Common myeloid progenitor, CD34-positive (primary cell): ENCODE measurements around the gene TBC1D10A.

Experiments
- CTCF ChIA-PET: fragments of 350-600 bp; sonication (Branson Sonifier 250); formaldehyde crosslinking; loops from one replicate; lab custom pipeline; 2021; ENCODE audit warnings: antibody characterized with exemption; lab: Charles Lee
- POLR2A ChIA-PET: fragments of 350-600 bp; sonication (Branson Sonifier 250); formaldehyde crosslinking; loops from one replicate; lab custom pipeline; 2021; ENCODE audit warnings: antibody characterized with exemption; lab: Charles Lee
- DNase-seq, 3 donors: peaks; one replicate each; pipeline versions ENCODE4 v3.0.0 to v3.0.0-alpha.2; 2013
- H3K27ac ChIP-seq, 2 experiments: 1 replicate in 1 of 2; 2 replicates in 1 of 2; pipeline ENCODE4 v1.7.0; 2013; ENCODE audit warnings: inconsistent platforms in 2 of 2, low read length in 2 of 2, mild to moderate bottlenecking in 2 of 2, low read depth in 1 of 2, moderate library complexity in 1 of 2; ENCODE audit not compliant: severe bottlenecking in 2 of 2, insufficient read depth in 1 of 2, poor library complexity in 1 of 2
- H3K27me3 ChIP-seq, 5 experiments: replicated peaks in 2 of 5; 1 replicate in 3 of 5; 2 replicates in 2 of 5; pipeline versions ENCODE4 v1.6.1 to v1.7.0; 2013; ENCODE audit warnings: low read length in 4 of 5, mild to moderate bottlenecking in 2 of 5, moderate library complexity in 2 of 5, inconsistent platforms in 1 of 5; ENCODE audit not compliant: insufficient read depth in 5 of 5, control insufficient read depth in 4 of 5
- H3K36me3 ChIP-seq, 4 experiments: 1 replicate in 2 of 4; 2 replicates in 2 of 4; pipeline versions ENCODE4 v1.6.1 to v1.7.0; 2013; ENCODE audit warnings: low read length in 3 of 4, control low read depth in 1 of 4, mild to moderate bottlenecking in 1 of 4; ENCODE audit not compliant: control insufficient read depth in 4 of 4, insufficient read depth in 4 of 4
- H3K4me1 ChIP-seq, 4 experiments: 1 replicate in 3 of 4; 2 replicates in 1 of 4; pipeline versions ENCODE4 v1.6.1 to v1.7.1; 2013; ENCODE audit warnings: low read length in 3 of 4, mild to moderate bottlenecking in 3 of 4, control low read depth in 1 of 4, inconsistent platforms in 1 of 4, moderate library complexity in 1 of 4; ENCODE audit not compliant: control insufficient read depth in 4 of 4, insufficient read depth in 4 of 4; ENCODE audit errors: control extremely low read depth in 1 of 4
- H3K4me3 ChIP-seq, 7 experiments: 1 replicate in 4 of 7; 2 replicates in 3 of 7; pipeline versions ENCODE4 v1.5.1 to v1.7.0; 2013; ENCODE audit warnings: mild to moderate bottlenecking in 7 of 7, low read length in 6 of 7, moderate library complexity in 6 of 7, inconsistent platforms in 2 of 7, low read depth in 2 of 7, control low read depth in 1 of 7; ENCODE audit not compliant: insufficient read depth in 4 of 7, control insufficient read depth in 1 of 7; ENCODE audit errors: extremely low read depth in 1 of 7
- H3K9me3 ChIP-seq, 5 experiments: 1 replicate in 4 of 5; 2 replicates in 1 of 5; pipeline versions ENCODE4 v1.6.1 to v1.7.1; 2013; ENCODE audit warnings: low read length in 4 of 5, mild to moderate bottlenecking in 2 of 5, inconsistent platforms in 1 of 5, low read depth in 1 of 5, moderate library complexity in 1 of 5; ENCODE audit not compliant: control insufficient read depth in 4 of 5, insufficient read depth in 2 of 5; ENCODE audit errors: control extremely low read depth in 1 of 5
- WGBS: methylation state at CpG from one replicate; pipeline ENCODE4 v1.1.5; 2013; ENCODE audit not compliant: insufficient coverage; 5-methylcytosine and 5-hydroxymethylcytosine counted together

The TBC1D10A gene

DNA sequence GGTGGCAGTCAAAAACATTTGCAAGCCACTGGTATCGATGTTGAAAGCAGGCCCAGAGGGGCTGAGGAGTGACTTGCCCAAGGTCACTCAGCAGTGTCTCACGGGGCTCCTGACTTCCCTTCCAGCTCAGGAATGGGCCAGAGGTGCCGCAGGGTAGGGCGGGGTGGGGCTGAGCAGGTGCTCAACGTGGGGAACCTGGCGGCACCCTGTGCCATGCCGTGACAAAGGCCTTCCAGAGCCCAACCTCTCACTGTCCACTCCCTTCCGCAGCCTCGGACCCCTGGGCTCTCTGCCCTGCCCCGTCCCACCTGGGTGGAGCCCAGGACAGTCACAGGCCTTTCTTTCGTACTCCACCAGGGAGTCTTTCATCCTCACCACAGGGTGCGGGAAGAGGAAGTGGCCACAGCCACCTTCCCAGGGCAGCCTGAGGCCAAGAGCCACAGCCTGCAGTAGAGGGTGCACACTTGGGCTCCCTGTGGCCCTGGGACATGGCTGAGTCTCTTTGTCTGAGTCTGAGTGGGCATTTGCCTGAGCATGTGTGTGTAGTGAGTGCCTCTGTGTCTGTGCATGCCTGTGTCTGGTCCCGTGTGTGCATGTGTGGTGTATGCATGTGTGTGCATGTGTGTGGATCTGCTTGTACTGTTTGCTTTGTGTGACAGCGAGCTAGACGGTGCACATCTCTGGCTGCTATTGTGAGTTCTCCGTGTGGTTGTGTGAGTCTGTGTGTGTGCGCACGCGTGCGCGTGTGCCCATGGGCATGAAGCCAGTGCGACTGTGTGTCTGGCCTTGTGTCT lies 74.1 kb downstream of the TBC1D10A start:
- H3K4me1 ChIP-seq = peaks cover 1 to 59% (median 36%) of the 10 kb centered on the region in 4 experiments
- H3K4me3 ChIP-seq = no peak overlapping the region
- POLR2A ChIA-PET = no interaction called here
- peaks cover 0 to 9% (median 0%) of the 10 kb centered on the region in 5 experiments for H3K27me3 ChIP-seq
- no peaks in the 10 kb centered on the region for H3K9me3 ChIP-seq
- no peak overlapping the region for H3K27ac ChIP-seq
- H3K36me3 ChIP-seq = no peaks in the 10 kb centered on the region
- WGBS = 84% methylated on average over 20 of the region's 22 CpGs
- CTCF ChIA-PET = interaction anchor here (0.6 to 1.2 kb wide), 3 partner anchors 11 to 616 kb away, joined by 3 read pairs; partner anchors contain the start of gene RNF215
- no peak for DNase-seq

DNA sequence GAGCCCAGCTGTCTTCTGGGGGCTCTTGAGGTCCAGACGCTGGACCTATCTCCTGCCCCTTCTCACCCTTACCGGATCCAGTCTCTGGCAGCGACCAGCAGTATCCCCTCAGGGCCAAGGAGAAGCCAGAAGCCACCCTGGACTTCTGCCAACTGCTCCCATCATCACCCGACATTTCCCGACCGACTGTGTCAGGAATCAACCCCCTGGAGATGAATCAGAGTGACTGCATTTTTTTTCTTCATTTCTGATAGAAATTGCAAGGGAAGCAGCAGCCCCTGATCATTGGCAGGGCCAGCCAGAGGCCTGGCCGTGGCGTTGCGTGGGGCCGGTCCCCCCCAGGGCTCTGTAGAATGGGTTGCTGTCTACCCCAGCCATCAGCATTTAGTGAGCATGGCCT lies 75.0 kb downstream of the TBC1D10A start:
- Histone ChIP-seq H3K4me1 (peaks cover 1 to 63% (median 45%) of the 10 kb centered on the region in 4 experiments), H3K4me3 (no peak overlapping the region), H3K27ac (no peak overlapping the region), H3K9me3 (no peaks in the 10 kb centered on the region), H3K27me3 (peaks cover 0 to 17% (median 0%) of the 10 kb centered on the region in 5 experiments), H3K36me3 (no peaks in the 10 kb centered on the region)
- ChIA-PET POLR2A (no interaction called here), CTCF (interaction anchor here (3.3 kb wide), 1 partner anchor 144 kb away, joined by 20 read pairs; no protein-coding TSS in a partner anchor)
- 97% methylated on average over 7 of the region's 10 CpGs for WGBS
- DNase-seq = no peak

GRCh38 chr22:30250661-30251267 lies 76.0 kb downstream of the TBC1D10A start:
- Histone ChIP-seq H3K36me3 (no peaks in the 10 kb centered on the region), H3K4me3 (no peak overlapping the region), H3K27ac (no peak overlapping the region), H3K4me1 (peaks cover 1 to 65% (median 49%) of the 10 kb centered on the region in 4 experiments), H3K27me3 (peaks cover 0 to 22% (median 0%) of the 10 kb centered on the region in 5 experiments), H3K9me3 (no peaks in the 10 kb centered on the region)
- no peak for DNase-seq
- CTCF ChIA-PET = interaction anchor here (0.7 to 3.3 kb wide), 4 partner anchors 141 to 614 kb away, joined by 3 to 20 read pairs (median 3); no protein-coding TSS in a partner anchor
- 70% methylated on average over 9 of the region's 12 CpGs for WGBS
- POLR2A ChIA-PET = interaction anchor here (1.1 kb wide), 1 partner anchor 20 kb away, joined by 3 read pairs; no protein-coding TSS in a partner anchor

GRCh38 chr22:30250039-30250565 lies 76.6 kb downstream of the TBC1D10A start:
- Histone ChIP-seq H3K27ac (no peak overlapping the region), H3K9me3 (no peaks in the 10 kb centered on the region), H3K36me3 (no peaks in the 10 kb centered on the region), H3K27me3 (peaks cover 0 to 29% (median 0%) of the 10 kb centered on the region in 5 experiments), H3K4me3 (no peak overlapping the region), H3K4me1 (peaks cover 1 to 68% (median 52%) of the 10 kb centered on the region in 4 experiments)
- ChIA-PET POLR2A (interaction anchor here (1.1 kb wide), 1 partner anchor 20 kb away, joined by 3 read pairs; no protein-coding TSS in a partner anchor), CTCF (interaction anchor here (1.2 to 3.3 kb wide), 2 partner anchors 142 to 614 kb away, joined by 3 to 20 read pairs; no protein-coding TSS in a partner anchor)
- 100% methylated on average over 1 of the region's 3 CpGs for WGBS
- DNase-seq = no peak

- no peak overlapping the region for H3K27ac ChIP-seq
- WGBS = 97% methylated on average over 19 of the region's 27 CpGs
- H3K27me3 ChIP-seq = peaks cover 0 to 33% (median 3%) of the 10 kb centered on the region in 5 experiments
- POLR2A ChIA-PET = interaction anchor here (1.1 kb wide), 1 partner anchor 19 kb away, joined by 3 read pairs; no protein-coding TSS in a partner anchor
- H3K4me3 ChIP-seq = no peak overlapping the region
- H3K36me3 ChIP-seq = no peaks in the 10 kb centered on the region
- H3K9me3 ChIP-seq = no peaks in the 10 kb centered on the region
- CTCF ChIA-PET = interaction anchor here (1.2 to 3.3 kb wide), 2 partner anchors 142 to 613 kb away, joined by 3 to 20 read pairs; no protein-coding TSS in a partner anchor
- no peak for DNase-seq
- peaks cover 1 to 64% (median 52%) of the 10 kb centered on the region in 4 experiments for H3K4me1 ChIP-seq
Measured at GRCh38 chr22:30249049-30250038, 77.4 kb downstream of the TBC1D10A start.

GRCh38 chr22:30248484-30248883 lies 78.3 kb downstream of the TBC1D10A start:
- ChIA-PET POLR2A (no interaction called here), CTCF (interaction anchor here (1.0 to 1.1 kb wide), 2 partner anchors 39 to 141 kb away, joined by 3 read pairs; no protein-coding TSS in a partner anchor)
- no peak overlapping the region for H3K4me3 ChIP-seq
- no peaks in the 10 kb centered on the region for H3K9me3 ChIP-seq
- no peaks in the 10 kb centered on the region for H3K36me3 ChIP-seq
- no peak for DNase-seq
- WGBS = 83% methylated on average over 4 of the region's 6 CpGs
- H3K27ac ChIP-seq = no peak overlapping the region
- H3K27me3 ChIP-seq = peaks cover 0 to 33% (median 4%) of the 10 kb centered on the region in 5 experiments
- H3K4me1 ChIP-seq = peaks cover 1 to 55% (median 46%) of the 10 kb centered on the region in 4 experiments
